HepG2 (cell line): ENCODE data around the gene HMGN4. TPM values are rescaled to one million over a fixed set of nuclear protein-coding genes. Genes with fewer than 3 reads are reported as not detected.

Source experiments
- ARNTL ChIP-seq: sonication (generic); formaldehyde crosslinking; IDR thresholded peaks from 2 replicates; pipeline ENCODE4 v1.4.0; 2020; ENCODE audit warnings: mild to moderate bottlenecking, missing genetic modification reagents
- BCL6 ChIP-seq: IDR thresholded peaks from 2 replicates; pipeline ENCODE4 v1.6.1; 2016; ENCODE audit warnings: missing genetic modification reagents, missing compliant biosample characterization
- CEBPB ChIP-seq: IDR thresholded peaks from 2 replicates; pipeline ENCODE4 v1.6.1; 2011; ENCODE audit warnings: low read depth, low read length, improper control_type of control experiment, borderline replicate concordance
- FOXO4 ChIP-seq: sonication (generic); formaldehyde crosslinking; conservative IDR thresholded peaks from 2 replicates; pipeline ENCODE4 v1.8.1; 2023; ENCODE audit warnings: missing genetic modification reagents
- KLF11 ChIP-seq: IDR thresholded peaks from 2 replicates; pipeline ENCODE4 v1.6.1; 2016; ENCODE audit warnings: missing compliant biosample characterization
- MXD3 ChIP-seq: IDR thresholded peaks from 2 replicates; pipeline ENCODE4 v1.6.1; 2016; ENCODE audit warnings: mild to moderate bottlenecking, missing biosample characterization, missing genetic modification reagents
- NKX3-1 ChIP-seq: sonication (generic); formaldehyde crosslinking; IDR thresholded peaks from 2 replicates; pipeline ENCODE4 v1.5.0; 2020; ENCODE audit warnings: missing genetic modification reagents
- NR2F6 ChIP-seq, 2 experiments: IDR thresholded peaks; 2 replicates each; pipeline ENCODE4 v1.6.1; 2016; ENCODE audit warnings: antibody characterized with exemption in 1 of 2, mild to moderate bottlenecking in 1 of 2
- NR3C1 ChIP-seq: sonication (generic); formaldehyde crosslinking; IDR thresholded peaks from 2 replicates; pipeline ENCODE4 v1.4.0; 2020; ENCODE audit warnings: missing genetic modification reagents
- PHB2 ChIP-seq: fragments of 450-650 bp; IDR thresholded peaks from 2 replicates; pipeline ENCODE4 v1.6.1; 2018; ENCODE audit not compliant: partially characterized antibody
- PHF20 ChIP-seq: sonication (generic); formaldehyde crosslinking; IDR thresholded peaks from 2 replicates; pipeline ENCODE4 v1.5.0; 2020; ENCODE audit warnings: mild to moderate bottlenecking, missing genetic modification reagents
- PITX1 ChIP-seq: sonication (generic); formaldehyde crosslinking; IDR thresholded peaks from 2 replicates; pipeline ENCODE4 v1.5.1; 2020; ENCODE audit warnings: mild to moderate bottlenecking, missing genetic modification reagents
- PRPF4 ChIP-seq: fragments of 200-400 bp; formaldehyde crosslinking; IDR thresholded peaks from 2 replicates; pipeline ENCODE4 v1.6.1; 2016; ENCODE audit warnings: low read length, low read depth; ENCODE audit not compliant: poor library complexity, severe bottlenecking
- SALL1 ChIP-seq: sonication (generic); formaldehyde crosslinking; IDR thresholded peaks from 2 replicates; pipeline ENCODE4 v1.8.0; 2022; ENCODE audit warnings: mild to moderate bottlenecking, missing genetic modification reagents
- SAP130 ChIP-seq: IDR thresholded peaks from 2 replicates; pipeline ENCODE4 v1.6.1; 2016; ENCODE audit warnings: low read depth
- SIX4 ChIP-seq: sonication (generic); formaldehyde crosslinking; IDR thresholded peaks from 2 replicates; pipeline ENCODE4 v1.4.0; 2020; ENCODE audit warnings: missing genetic modification reagents
- XBP1 ChIP-seq: sonication (generic); formaldehyde crosslinking; IDR thresholded peaks from 2 replicates; pipeline ENCODE4 v1.5.0; 2020; ENCODE audit warnings: missing genetic modification reagents
- ZBTB42 ChIP-seq: sonication (generic); formaldehyde crosslinking; IDR thresholded peaks from 2 replicates; pipeline ENCODE4 v1.5.0; 2020; ENCODE audit warnings: mild to moderate bottlenecking, missing genetic modification reagents
- ZNF350 ChIP-seq: sonication (generic); formaldehyde crosslinking; IDR thresholded peaks from 2 replicates; pipeline ENCODE4 v1.4.0; 2020; ENCODE audit warnings: mild to moderate bottlenecking, low read depth, missing genetic modification reagents, borderline replicate concordance
- ZNF597 ChIP-seq: sonication (generic); formaldehyde crosslinking; IDR thresholded peaks from 2 replicates; pipeline ENCODE4 v1.5.0; 2020; ENCODE audit warnings: missing genetic modification reagents
- ZNF607 ChIP-seq: sonication (generic); formaldehyde crosslinking; IDR thresholded peaks from 2 replicates; pipeline ENCODE4 v1.5.1; 2020; ENCODE audit warnings: missing genetic modification reagents, mild to moderate bottlenecking, borderline replicate concordance
- ZNF780A ChIP-seq: sonication (generic); formaldehyde crosslinking; IDR thresholded peaks from 2 replicates; pipeline ENCODE4 v1.8.0; 2022; ENCODE audit warnings: mild to moderate bottlenecking, missing genetic modification reagents, moderate library complexity
- ZSCAN20 ChIP-seq: sonication (generic); formaldehyde crosslinking; IDR thresholded peaks from 2 replicates; pipeline ENCODE4 v1.4.0; 2020; ENCODE audit warnings: missing genetic modification reagents, mild to moderate bottlenecking, borderline replicate concordance
- polyA plus RNA-seq, 8 experiments: library from polyadenylated mRNA; depleted of rRNA in 3 of 8; stranded (reverse) in 7 of 8; unstranded in 1 of 8; fragments of >200 nt; fragmentation: Illumina TruSeq in 4 of 8; extraction: Trizol in 4 of 8; gene quantifications; 2 replicates each; pipeline versions ENCODE4 v1.2.1 to v1.2.3, GENCODE V29; 2011 to 2016; ENCODE audit warnings: low read depth in 4 of 8, missing spikeins in 1 of 8, mixed read lengths in 1 of 8; ENCODE audit not compliant: insufficient read depth in 1 of 8
- total RNA-seq, 5 experiments: library from RNA; depleted of rRNA; stranded (reverse); fragments of >200 nt; fragmentation: Illumina TruSeq; extraction: Trizol; gene quantifications; 2 replicates each; pipeline ENCODE4 v1.2.3, GENCODE V29; 2016; ENCODE audit warnings: low read depth in 1 of 5
- TF ChIP-seq, protein P1 (sequence below): sonication (generic); formaldehyde crosslinking; IDR thresholded peaks from 2 replicates; pipeline ENCODE4 v1.5.0; 2020; ENCODE audit warnings: mild to moderate bottlenecking, missing genetic modification reagents, borderline replicate concordance
- TF ChIP-seq, protein P2 (sequence below): sonication (generic); formaldehyde crosslinking; IDR thresholded peaks from 2 replicates; pipeline ENCODE4 v1.4.0; 2020; ENCODE audit warnings: missing genetic modification reagents
- TF ChIP-seq, protein P3 (sequence below): IDR thresholded peaks from 2 replicates; pipeline ENCODE4 v1.6.1; 2016; ENCODE audit warnings: mild to moderate bottlenecking

The HMGN4 gene
- total and polyA plus RNA-seq, 2 of the 13 experiments (the other 11 are each of a cell fraction or from before 2014, with no cell fraction given), result 39.9 to 52.1 TPM

DNA sequence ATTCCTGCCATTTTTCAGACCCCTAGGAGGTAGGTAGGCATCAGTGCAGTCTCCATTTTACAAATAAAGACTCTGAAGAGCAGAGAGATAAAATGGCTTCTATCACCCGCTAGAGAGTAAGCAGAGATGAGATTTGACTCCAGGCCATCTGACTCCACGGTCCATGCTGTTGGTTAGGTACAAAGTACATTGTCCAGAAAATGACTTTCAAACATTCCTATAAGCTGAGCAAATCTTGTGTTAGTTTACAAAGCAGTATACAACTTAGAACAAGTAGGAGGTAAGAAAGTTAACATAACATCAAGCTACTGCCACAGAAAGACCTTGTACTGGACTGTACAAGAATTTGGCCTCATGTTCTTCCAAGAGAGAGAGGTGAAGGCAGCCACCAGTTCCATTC, 23.2 kb upstream of the HMGN4 start (continued):
- TF ChIP-seq, protein P1, sequence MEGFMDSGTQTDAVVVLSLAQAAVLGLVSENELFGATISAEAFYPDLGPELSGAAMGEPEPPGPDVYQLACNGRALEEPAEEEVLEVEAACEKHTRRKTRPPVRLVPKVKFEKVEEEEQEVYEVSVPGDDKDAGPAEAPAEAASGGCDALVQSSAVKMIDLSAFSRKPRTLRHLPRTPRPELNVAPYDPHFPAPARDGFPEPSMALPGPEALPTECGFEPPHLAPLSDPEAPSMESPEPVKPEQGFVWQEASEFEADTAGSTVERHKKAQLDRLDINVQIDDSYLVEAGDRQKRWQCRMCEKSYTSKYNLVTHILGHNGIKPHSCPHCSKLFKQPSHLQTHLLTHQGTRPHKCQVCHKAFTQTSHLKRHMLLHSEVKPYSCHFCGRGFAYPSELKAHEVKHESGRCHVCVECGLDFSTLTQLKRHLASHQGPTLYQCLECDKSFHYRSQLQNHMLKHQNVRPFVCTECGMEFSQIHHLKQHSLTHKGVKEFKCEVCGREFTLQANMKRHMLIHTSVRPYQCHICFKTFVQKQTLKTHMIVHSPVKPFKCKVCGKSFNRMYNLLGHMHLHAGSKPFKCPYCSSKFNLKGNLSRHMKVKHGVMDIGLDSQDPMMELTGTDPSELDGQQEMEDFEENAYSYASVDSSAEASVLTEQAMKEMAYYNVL (CRISPR knock-in tag), result peak; percentile 33; the same call in 1 of the 2 replicates
- peak; percentile 47; the same call in 1 of the 2 replicates for TF ChIP-seq SALL1 (CRISPR knock-in tag)
- TF ChIP-seq ZNF597 (CRISPR knock-in tag), result no peak
- peak; percentile 85 for TF ChIP-seq SIX4
- no peak for TF ChIP-seq ZBTB42 (CRISPR knock-in tag)
- no peak for TF ChIP-seq KLF11 (CRISPR knock-in tag)
- TF ChIP-seq XBP1 (CRISPR knock-in tag), result no peak
- no peak for TF ChIP-seq ZNF350
- TF ChIP-seq PHF20 (CRISPR knock-in tag), result no peak
- TF ChIP-seq NR3C1 (CRISPR knock-in tag), result no peak
- 0 out of 2 replicates have a peak, but pooled peaks have one; percentile 31 for TF ChIP-seq NKX3-1
- TF ChIP-seq CEBPB, result no peak
- TF ChIP-seq, protein P2, sequence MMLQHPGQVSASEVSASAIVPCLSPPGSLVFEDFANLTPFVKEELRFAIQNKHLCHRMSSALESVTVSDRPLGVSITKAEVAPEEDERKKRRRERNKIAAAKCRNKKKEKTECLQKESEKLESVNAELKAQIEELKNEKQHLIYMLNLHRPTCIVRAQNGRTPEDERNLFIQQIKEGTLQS (CRISPR knock-in tag), result peak; percentile 67; the same call in 1 of the 2 replicates
- no peak for TF ChIP-seq FOXO4 (CRISPR knock-in tag)
- TF ChIP-seq ARNTL (CRISPR knock-in tag), result 0 out of 2 replicates have a peak, but pooled peaks have one; percentile 19
- TF ChIP-seq PITX1 (CRISPR knock-in tag), result no peak; the same call in 1 of the 2 replicates
- TF ChIP-seq ZNF780A (CRISPR knock-in tag), result no peak
- TF ChIP-seq NR2F6 (IDR thresholded peaks at IDR 0.05), result peak; percentile 58
- TF ChIP-seq NR2F6 (CRISPR knock-in tag; IDR thresholded peaks at IDR 0.05), result peak; percentile 45
- TF ChIP-seq ZNF607 (CRISPR knock-in tag), result no peak
- no peak for TF ChIP-seq PRPF4
- TF ChIP-seq BCL6, result 0 out of 2 replicates have a peak, but pooled peaks have one; percentile 40
- no peak for TF ChIP-seq PHB2
- TF ChIP-seq MXD3 (CRISPR knock-in tag), result no peak
- TF ChIP-seq, protein P3, sequence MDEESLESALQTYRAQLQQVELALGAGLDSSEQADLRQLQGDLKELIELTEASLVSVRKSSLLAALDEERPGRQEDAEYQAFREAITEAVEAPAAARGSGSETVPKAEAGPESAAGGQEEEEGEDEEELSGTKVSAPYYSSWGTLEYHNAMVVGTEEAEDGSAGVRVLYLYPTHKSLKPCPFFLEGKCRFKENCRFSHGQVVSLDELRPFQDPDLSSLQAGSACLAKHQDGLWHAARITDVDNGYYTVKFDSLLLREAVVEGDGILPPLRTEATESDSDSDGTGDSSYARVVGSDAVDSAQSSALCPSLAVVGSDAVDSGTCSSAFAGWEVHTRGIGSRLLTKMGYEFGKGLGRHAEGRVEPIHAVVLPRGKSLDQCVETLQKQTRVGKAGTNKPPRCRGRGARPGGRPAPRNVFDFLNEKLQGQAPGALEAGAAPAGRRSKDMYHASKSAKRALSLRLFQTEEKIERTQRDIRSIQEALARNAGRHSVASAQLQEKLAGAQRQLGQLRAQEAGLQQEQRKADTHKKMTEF (CRISPR knock-in tag), result peak; percentile 66
- TF ChIP-seq SAP130 (CRISPR knock-in tag), result peak; percentile 53; the same call in 1 of the 2 replicates
- no peak for TF ChIP-seq ZSCAN20 (CRISPR knock-in tag)
